Hepatocyte (in vitro differentiated cells): ENCODE results near the gene LRRC8D. TPM values are rescaled to one million over a fixed set of nuclear protein-coding genes. Genes with fewer than 3 reads are reported as not detected.

ENCODE experiments used
- DNase-seq: peaks from one replicate; pipeline ENCODE4 v3.0.0-alpha.2; 2016; ENCODE audit warnings: low spot score
- H2AFZ ChIP-seq: fragments of 200-600 bp; sonication (generic); 2 replicates; pipeline ENCODE4 v1.6.0; 2016; ENCODE audit warnings: antibody characterized with exemption, mild to moderate bottlenecking
- H3K27ac ChIP-seq: fragments of 200-600 bp; sonication (generic); 2 replicates; pipeline ENCODE4 v1.5.1; 2016; ENCODE audit warnings: mild to moderate bottlenecking
- H3K27me3 ChIP-seq: fragments of 200-600 bp; sonication (generic); 2 replicates; pipeline ENCODE4 v1.6.1; 2016
- H3K36me3 ChIP-seq: fragments of 200-600 bp; sonication (generic); replicated peaks from 2 replicates; pipeline ENCODE4 v1.5.1; 2016; ENCODE audit warnings: low read depth; ENCODE audit not compliant: insufficient read depth
- H3K4me1 ChIP-seq: fragments of 200-600 bp; sonication (generic); 2 replicates; pipeline ENCODE4 v1.5.1; 2016; ENCODE audit warnings: mild to moderate bottlenecking, moderate library complexity; ENCODE audit not compliant: insufficient read depth
- H3K4me2 ChIP-seq: fragments of 200-600 bp; sonication (generic); 2 replicates; pipeline ENCODE4 v1.6.0; 2016
- H3K4me3 ChIP-seq: fragments of 200-600 bp; sonication (generic); 2 replicates; pipeline ENCODE4 v1.5.1; 2016; ENCODE audit warnings: mild to moderate bottlenecking
- H3K79me2 ChIP-seq: fragments of 200-600 bp; sonication (generic); 2 replicates; pipeline ENCODE4 v1.6.0; 2017; ENCODE audit warnings: mild to moderate bottlenecking
- H3K9me2 ChIP-seq: fragments of 200-600 bp; sonication (generic); replicated peaks from 2 replicates; pipeline ENCODE4 v1.6.0; 2017; ENCODE audit warnings: mild to moderate bottlenecking; ENCODE audit not compliant: insufficient read depth
- H3K9me3 ChIP-seq: fragments of 200-600 bp; sonication (generic); 2 replicates; pipeline ENCODE4 v1.5.1; 2016; ENCODE audit warnings: low read depth, mild to moderate bottlenecking
- H4K20me1 ChIP-seq: fragments of 200-600 bp; sonication (generic); 2 replicates; pipeline ENCODE4 v1.6.0; 2016; ENCODE audit warnings: mild to moderate bottlenecking; ENCODE audit not compliant: insufficient read depth, poor library complexity, severe bottlenecking
- EZH2 ChIP-seq: fragments of 200-600 bp; sonication (generic); IDR thresholded peaks from 2 replicates; pipeline ENCODE4 v1.6.1; 2016; ENCODE audit warnings: antibody characterized with exemption, mild to moderate bottlenecking, borderline replicate concordance
- EZH2phosphoT487 ChIP-seq: fragments of 200-600 bp; sonication (generic); IDR thresholded peaks from one replicate; pipeline ENCODE4 v1.6.1; 2018; ENCODE audit warnings: antibody characterized with exemption, mild to moderate bottlenecking, low read depth, moderate library complexity; ENCODE audit not compliant: unreplicated experiment, severe bottlenecking
- WGBS: methylation state at CpG from one replicate; pipeline ENCODE4 v1.1.6; 2016; ENCODE audit warnings: low lambda C conversion rate; ENCODE audit errors: missing lambda C conversion rate; 5-methylcytosine and 5-hydroxymethylcytosine counted together
- polyA plus RNA-seq: library from polyadenylated mRNA; unstranded; fragments of >200 nt; fragmentation: Nextera tagmentation; extraction: Ambion mirVana; gene quantifications from 2 replicates; pipeline ENCODE4 v1.2.1, GENCODE V29; 2016
- total RNA-seq: library from RNA; depleted of rRNA; stranded (reverse); fragments of >200 nt; gene quantifications from 2 replicates; pipeline ENCODE4 v1.2.3, GENCODE V29; 2014
- TF ChIP-seq, protein P1 (sequence below): fragments of 200-600 bp; sonication (generic); IDR thresholded peaks from 2 replicates; pipeline ENCODE4 v1.5.1; 2016; ENCODE audit warnings: antibody characterized with exemption, mild to moderate bottlenecking; ENCODE audit not compliant: poor library complexity

The LRRC8D gene
- total and polyA plus RNA-seq, 2 experiments from 2014 or later, result 15.1 to 28.9 TPM

GRCh38 chr1:89929467-89930063 is 108.7 kb downstream of the LRRC8D start:
- Histone ChIP-seq H3K4me3 (no peak overlapping the region), H3K27me3 (no peaks in the 10 kb centered on the region), H2AFZ (no peak overlapping the region), H3K4me1 (peaks cover 6% of the 10 kb centered on the region), H4K20me1 (no peaks in the 10 kb centered on the region), H3K9me2 (no peaks in the 10 kb centered on the region), H3K9me3 (no peaks in the 10 kb centered on the region), H3K36me3 (no peaks in the 10 kb centered on the region), H3K27ac (no peak overlapping the region), H3K4me2 (no peak overlapping the region), H3K79me2 (no peaks in the 10 kb centered on the region)
- no peak for TF ChIP-seq EZH2phosphoT487
- TF ChIP-seq, protein P1, sequence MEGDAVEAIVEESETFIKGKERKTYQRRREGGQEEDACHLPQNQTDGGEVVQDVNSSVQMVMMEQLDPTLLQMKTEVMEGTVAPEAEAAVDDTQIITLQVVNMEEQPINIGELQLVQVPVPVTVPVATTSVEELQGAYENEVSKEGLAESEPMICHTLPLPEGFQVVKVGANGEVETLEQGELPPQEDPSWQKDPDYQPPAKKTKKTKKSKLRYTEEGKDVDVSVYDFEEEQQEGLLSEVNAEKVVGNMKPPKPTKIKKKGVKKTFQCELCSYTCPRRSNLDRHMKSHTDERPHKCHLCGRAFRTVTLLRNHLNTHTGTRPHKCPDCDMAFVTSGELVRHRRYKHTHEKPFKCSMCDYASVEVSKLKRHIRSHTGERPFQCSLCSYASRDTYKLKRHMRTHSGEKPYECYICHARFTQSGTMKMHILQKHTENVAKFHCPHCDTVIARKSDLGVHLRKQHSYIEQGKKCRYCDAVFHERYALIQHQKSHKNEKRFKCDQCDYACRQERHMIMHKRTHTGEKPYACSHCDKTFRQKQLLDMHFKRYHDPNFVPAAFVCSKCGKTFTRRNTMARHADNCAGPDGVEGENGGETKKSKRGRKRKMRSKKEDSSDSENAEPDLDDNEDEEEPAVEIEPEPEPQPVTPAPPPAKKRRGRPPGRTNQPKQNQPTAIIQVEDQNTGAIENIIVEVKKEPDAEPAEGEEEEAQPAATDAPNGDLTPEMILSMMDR, result no peak
- no peak for TF ChIP-seq EZH2
- DNase-seq, result no peak
- WGBS, result 91% methylated on average over 6 of the region's 6 CpGs

GRCh38 chr1:89930579-89930978 is 109.7 kb downstream of the LRRC8D start:
- no peak overlapping the region for H3K4me2 ChIP-seq
- no peak overlapping the region for H3K4me3 ChIP-seq
- TF ChIP-seq EZH2, result no peak
- TF ChIP-seq, protein P1, result no peak
- no peak for TF ChIP-seq EZH2phosphoT487
- H3K27me3 ChIP-seq, result no peaks in the 10 kb centered on the region
- DNase-seq, result no peak
- H3K79me2 ChIP-seq, result no peaks in the 10 kb centered on the region
- H2AFZ ChIP-seq, result no peak overlapping the region
- H3K27ac ChIP-seq, result no peak overlapping the region
- peaks cover 6% of the 10 kb centered on the region for H3K4me1 ChIP-seq
- no peaks in the 10 kb centered on the region for H3K36me3 ChIP-seq
- H3K9me2 ChIP-seq, result no peaks in the 10 kb centered on the region
- no peaks in the 10 kb centered on the region for H3K9me3 ChIP-seq
- H4K20me1 ChIP-seq, result no peaks in the 10 kb centered on the region
- 79% methylated on average over 2 of the region's 2 CpGs for WGBS

DNA sequence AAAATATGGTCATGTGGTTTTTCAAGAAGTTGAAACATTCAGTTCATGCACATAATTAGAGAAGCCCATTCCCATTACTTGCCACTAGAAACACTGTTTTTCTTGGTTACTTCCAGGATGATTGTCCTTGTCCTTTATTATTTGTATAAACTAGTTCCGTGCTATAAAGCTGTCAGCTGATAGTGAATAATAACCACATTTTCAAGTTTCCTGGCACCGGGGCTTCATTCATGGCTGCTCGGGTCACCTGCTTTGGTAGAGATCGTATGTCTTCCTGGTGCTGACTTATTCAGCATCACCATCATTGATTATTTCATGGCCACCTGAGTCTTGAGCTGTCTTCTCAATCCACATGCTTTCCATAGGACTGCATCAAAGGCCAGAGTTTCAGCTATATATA is 111.1 kb downstream of the LRRC8D start:
- no peaks in the 10 kb centered on the region for H3K9me2 ChIP-seq
- no peaks in the 10 kb centered on the region for H3K27me3 ChIP-seq
- no peak overlapping the region for H3K4me2 ChIP-seq
- H3K27ac ChIP-seq, result no peak overlapping the region
- H3K9me3 ChIP-seq, result no peaks in the 10 kb centered on the region
- no peaks in the 10 kb centered on the region for H4K20me1 ChIP-seq
- no peaks in the 10 kb centered on the region for H3K79me2 ChIP-seq
- no peak for TF ChIP-seq EZH2phosphoT487
- TF ChIP-seq, protein P1, result no peak
- TF ChIP-seq EZH2, result no peak
- H3K36me3 ChIP-seq, result no peaks in the 10 kb centered on the region
- no peak overlapping the region for H2AFZ ChIP-seq
- no peak overlapping the region for H3K4me3 ChIP-seq
- 92% methylated on average over 4 of the region's 4 CpGs for WGBS
- DNase-seq, result no peak
- peaks cover 6% of the 10 kb centered on the region for H3K4me1 ChIP-seq
